ENCODE results near the gene TMEM255B.

DNA sequence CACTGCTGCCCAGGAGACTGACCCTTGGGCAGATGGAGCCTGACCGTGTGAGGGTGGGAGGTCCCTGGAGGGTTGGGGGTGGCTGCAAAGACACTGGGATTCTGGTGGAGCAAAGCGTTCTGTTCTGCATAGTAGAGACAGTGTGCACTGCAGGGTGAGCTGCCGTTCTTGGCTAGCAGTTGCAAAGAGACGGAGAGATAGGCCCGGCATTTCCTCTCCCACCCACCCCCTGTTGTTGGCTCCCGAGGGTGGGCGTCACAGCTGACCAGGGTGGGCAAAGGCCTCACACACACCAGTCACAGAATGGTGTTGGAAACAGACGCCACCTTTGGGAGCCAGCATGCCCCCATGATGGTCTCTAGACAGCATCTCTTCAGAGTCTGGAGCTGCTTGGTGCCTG is 11.4 kb downstream of the TMEM255B start:
- TF ChIP-seq REST (IDR thresholded peaks at IDR 0.05; ENCODE audit: insufficient read depth in 1 of 2, low read depth in 2 of 2, low read length in 1 of 2) (no peak), POLR2AphosphoS5 (IDR thresholded peaks at IDR 0.05; ENCODE audit: low read depth, low read length) (no peak), TCF7L2 (IDR thresholded peaks at IDR 0.05; ENCODE audit: low read depth, low read length) (no peak), SIN3A (IDR thresholded peaks at IDR 0.05; ENCODE audit: borderline replicate concordance, insufficient read depth, low read depth, low read length) (no peak)
- TF ChIP-seq, protein P1, sequence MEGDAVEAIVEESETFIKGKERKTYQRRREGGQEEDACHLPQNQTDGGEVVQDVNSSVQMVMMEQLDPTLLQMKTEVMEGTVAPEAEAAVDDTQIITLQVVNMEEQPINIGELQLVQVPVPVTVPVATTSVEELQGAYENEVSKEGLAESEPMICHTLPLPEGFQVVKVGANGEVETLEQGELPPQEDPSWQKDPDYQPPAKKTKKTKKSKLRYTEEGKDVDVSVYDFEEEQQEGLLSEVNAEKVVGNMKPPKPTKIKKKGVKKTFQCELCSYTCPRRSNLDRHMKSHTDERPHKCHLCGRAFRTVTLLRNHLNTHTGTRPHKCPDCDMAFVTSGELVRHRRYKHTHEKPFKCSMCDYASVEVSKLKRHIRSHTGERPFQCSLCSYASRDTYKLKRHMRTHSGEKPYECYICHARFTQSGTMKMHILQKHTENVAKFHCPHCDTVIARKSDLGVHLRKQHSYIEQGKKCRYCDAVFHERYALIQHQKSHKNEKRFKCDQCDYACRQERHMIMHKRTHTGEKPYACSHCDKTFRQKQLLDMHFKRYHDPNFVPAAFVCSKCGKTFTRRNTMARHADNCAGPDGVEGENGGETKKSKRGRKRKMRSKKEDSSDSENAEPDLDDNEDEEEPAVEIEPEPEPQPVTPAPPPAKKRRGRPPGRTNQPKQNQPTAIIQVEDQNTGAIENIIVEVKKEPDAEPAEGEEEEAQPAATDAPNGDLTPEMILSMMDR (IDR thresholded peaks at IDR 0.05): no peak

Measured in Panc1 (cell line).